HG03196 (cell line): ENCODE data around the gene CAMK1D.

Experiments used
- ATAC-seq: cut with Tn5 transposase; IDR thresholded peaks from one replicate; pipeline ENCODE4 v1.9.1; 2021; ENCODE audit not compliant: unreplicated experiment

The CAMK1D gene

DNA sequence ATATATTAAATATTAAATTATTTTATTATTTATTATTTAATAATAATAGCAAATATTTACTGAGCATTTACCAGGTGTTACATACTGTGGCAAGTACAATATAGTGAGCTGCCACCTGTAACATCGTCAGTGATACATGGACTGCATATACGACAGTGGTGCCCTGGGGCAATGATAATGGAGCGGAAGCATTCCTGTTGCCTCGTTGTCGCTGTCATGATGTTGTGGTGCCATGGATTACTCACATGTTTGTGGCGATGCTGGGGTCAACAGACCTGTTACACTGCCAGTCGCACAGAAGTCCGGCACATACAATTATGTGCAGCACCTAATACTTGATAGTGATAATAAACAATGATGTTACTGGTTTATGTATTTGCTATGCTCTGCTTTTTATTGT lies 20.6 kb downstream of the CAMK1D start:
- no peak for ATAC-seq

DNA sequence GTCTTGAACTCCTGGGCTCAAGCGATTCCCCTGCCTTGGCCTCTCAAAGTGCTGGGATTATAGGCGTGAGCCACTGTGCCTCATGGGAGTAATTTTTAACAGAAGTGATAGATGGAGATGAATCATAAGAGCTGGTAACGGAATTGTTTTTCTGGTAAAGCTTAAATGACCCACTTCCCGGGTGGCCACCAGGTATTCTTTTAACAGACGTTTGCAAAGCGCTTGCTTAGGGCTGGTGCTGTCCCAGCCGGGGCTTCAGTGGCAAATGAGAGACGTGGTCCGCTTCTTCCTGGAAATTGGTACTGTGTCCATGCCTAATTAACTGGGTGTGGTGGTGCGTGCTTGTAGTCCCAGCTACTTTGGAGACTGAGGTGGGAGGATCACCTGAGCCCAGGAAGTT lies 23.5 kb downstream of the CAMK1D start:
- ATAC-seq = no peak

DNA sequence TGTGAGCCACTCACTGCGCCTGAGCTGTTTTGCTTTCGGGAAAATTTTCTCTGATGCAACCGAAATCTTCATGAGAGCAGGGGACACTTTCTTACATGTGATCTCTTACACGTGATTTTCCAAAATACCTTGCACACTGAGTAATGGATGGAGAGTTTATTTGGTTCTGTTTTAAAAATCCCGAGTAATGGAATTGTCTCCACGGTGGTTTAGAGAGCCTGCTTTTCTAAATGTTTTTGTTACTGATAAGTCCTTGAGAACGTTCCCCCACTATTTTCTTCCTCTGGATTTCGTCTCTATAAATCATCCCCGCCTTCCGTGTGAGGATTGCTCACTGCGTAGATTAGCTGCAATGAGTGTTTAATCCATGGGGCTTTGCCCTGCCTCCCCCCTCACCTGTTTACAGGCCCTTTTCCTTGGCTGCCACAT lies 25.7 kb downstream of the CAMK1D start:
- ATAC-seq = no peak

DNA sequence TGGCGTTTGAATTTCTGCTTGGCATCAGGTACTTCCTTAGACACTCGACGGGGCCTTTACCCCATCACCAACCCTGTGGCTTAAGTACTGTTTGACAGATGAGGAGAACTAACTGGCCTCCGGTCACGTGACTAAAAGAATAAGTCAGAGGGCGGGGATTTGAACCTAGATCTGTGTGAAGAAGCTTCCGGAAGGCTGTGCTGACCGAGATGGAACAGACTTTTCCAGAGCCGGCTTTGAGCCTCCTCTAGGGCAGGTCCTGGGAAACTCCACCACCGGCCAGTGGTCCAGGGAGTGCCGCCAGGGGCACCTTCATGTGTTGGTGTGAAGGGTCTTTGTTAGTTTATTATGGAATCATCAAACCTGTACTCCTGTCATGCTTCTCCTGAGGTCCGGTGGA lies 26.9 kb downstream of the CAMK1D start:
- ATAC-seq = no peak

DNA sequence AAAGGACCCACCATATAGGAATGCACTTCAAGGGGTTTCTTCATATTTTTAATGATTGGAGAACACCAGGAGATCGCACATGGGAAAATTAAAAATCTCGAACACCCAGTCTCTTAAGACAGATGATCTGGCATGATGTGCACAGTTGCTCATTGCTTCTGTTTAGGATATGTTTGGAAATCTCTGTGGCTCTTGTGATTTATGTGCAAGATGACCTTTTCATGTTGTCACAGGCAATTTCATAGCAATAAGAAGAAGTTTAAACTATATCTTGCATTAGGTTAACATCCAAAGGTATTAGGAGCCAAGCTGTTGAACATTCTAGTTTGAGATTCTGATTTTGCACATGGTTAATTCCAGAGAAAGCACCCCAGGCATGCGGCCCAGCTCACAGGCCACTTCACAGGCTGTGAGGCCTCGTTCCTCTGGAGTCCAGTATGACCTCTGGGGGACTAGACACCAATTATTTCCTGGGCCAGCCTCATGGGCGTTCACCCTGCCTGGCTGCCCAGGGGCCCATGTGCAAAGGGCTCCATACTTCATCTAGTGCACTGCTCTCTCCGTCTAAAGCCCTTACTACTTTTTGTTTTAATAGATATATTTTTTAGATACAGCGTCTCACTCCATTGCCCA lies 28.4 kb downstream of the CAMK1D start:
- no peak for ATAC-seq

DNA sequence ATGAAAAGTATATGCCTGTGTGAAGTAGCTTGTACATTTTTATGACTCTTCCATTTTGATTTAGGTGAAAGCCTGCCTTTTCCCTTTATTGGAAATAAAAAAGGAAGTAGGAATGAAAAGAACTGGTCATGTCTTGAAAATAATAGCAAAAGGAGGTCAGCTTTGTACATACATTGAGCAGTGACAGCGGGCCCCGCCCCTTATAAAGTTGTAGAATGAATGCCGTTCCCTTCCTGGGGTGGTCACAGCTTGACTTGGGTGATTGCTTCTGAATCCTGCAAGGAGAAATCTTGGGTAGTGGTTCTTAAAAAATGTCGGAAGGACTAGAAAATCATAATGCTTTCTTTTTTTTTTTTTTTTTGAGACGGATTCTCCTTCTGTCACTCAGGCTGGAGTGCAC lies 31.7 kb downstream of the CAMK1D start:
- no peak for ATAC-seq

DNA sequence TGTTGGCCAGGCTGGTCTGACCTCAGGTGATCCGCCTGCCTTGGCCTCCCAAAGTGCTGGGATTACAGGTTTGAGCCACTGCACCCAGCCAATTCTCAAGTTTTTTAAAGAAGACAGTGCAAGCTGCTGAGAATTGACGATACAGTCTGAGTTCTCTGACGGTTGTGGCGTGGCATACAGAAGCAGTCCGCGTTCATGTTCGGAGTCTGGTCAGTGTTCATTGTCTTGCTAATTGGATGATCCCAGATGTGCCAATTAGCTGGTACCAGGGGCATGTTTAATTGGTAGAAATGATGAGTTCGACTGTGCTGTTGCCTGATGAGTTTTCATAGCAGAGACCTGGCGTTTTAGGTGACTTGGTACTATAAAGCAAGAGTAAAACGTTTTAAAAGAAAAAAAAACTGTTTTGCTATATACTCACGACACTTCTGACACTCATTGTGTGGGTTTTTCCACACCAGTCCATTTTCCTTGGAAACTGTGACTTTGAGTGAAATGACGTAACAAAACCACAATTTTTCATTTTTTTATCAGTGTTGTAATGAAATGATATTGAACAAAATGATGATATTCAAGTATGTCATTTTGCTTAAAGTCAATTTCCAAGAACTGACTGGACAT lies 32.3 kb downstream of the CAMK1D start:
- no peak for ATAC-seq

DNA sequence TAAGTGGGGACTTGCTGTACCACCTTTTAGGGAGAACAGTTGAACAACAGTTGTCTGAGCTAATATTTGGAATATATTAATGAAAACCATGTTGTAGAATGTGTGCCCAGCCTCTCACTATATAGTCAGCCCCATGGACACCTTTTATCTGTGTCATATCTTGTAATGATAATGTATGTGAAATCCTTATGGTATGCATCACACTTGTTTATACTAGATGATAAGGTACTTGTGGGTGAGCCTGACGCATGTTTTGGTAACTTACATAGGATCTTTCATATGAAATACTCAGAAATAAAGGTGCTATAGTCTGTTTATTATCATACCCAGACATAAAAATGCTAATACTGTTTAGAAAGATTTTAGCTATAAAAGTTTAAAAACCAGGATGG lies 32.8 kb downstream of the CAMK1D start:
- no peak for ATAC-seq

DNA sequence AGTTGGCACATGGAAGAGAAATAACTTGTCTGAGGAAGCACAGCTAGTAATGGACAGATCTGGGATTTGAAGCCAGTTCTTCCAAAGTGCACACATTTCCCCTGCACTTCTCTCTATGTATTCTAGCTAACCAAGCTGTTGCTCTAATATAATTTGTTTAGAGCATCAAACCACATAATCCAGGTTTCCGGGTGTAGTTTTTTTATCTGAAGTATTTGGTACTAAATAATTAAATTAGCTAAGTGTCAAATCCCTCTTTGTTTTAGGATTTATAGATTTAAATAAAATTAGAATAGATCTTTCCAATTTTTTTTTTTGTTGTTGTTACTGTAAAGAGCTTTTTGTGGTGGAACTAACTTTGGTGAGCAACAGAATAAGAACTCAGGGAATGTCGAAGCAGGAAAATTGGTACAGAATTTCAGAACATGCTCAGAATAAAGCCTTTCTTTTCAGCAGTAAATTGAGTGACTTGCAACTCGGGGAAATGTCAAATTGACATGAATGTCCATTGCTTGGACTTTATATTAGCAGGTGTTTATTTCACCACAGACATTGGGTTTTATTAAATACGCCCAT lies 33.7 kb downstream of the CAMK1D start:
- ATAC-seq = no peak

DNA sequence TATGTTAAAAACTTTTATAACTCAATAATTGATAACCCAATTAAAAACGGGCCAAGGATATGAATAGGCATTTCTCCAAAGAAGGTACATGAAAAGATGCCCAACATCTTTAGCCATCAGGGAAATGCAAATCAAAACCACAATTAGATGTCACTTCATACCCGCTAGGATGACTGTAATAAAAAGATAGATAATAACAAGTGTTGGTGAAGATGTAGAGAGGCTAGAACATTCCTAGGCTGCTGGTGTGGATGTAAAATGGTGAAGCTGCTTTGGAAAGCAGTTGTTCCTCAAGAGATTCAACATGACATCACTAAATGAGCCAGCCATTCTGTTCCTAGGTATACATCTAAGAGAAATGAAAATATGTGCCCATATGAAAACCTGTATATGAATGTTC lies 35.6 kb downstream of the CAMK1D start:
- ATAC-seq = no peak

DNA sequence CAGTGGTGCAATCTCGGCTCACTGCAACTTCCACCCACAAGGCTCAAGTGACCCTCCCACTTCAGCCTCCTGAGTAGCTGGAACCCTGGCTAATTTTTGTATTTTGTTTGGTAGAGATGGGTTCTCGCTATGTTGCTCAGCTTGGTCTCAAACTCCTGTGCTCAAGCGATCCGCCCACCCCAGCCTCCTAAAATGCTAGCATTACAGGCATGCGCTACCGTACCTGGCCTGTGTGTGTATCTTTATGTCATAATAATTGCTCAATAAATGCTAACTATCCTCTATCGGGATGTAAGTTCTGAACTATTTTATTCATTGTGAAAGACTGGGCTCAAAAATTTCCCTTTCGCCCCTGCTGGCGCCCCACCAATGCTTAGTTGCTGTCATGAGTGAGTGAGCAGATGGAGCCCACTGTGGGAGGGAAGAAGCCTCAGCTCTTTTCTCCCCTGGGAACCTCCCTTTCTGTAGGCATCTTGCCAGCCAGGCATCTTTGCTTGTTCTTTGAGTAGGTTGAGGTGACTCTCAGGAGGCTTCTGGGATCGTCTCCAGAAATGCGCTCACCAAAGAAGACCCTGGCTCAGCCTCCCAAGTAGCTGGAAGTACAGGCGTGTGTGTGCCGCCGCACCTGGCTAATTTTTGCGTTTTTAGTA lies 38.3 kb downstream of the CAMK1D start:
- ATAC-seq = no peak

DNA sequence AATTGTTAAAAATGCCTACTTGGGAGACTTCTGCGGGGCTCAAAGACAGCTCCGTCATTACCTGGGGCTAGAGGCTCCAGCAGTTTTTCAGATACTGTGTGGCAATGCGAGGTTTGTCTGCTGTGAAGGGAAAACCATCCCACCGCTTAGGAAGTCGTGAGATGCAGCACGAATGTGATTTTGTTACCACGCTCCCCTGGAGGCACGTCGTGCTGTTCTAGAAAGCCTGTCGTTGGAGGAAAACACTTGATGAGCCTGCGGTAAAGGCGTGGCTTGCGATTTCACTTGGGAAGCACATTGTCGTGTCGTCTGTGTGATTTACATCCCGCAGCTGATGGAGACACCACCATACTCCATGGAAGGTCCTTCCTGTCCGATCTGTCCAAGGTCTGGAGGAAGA lies 39.3 kb downstream of the CAMK1D start:
- no peak for ATAC-seq

DNA sequence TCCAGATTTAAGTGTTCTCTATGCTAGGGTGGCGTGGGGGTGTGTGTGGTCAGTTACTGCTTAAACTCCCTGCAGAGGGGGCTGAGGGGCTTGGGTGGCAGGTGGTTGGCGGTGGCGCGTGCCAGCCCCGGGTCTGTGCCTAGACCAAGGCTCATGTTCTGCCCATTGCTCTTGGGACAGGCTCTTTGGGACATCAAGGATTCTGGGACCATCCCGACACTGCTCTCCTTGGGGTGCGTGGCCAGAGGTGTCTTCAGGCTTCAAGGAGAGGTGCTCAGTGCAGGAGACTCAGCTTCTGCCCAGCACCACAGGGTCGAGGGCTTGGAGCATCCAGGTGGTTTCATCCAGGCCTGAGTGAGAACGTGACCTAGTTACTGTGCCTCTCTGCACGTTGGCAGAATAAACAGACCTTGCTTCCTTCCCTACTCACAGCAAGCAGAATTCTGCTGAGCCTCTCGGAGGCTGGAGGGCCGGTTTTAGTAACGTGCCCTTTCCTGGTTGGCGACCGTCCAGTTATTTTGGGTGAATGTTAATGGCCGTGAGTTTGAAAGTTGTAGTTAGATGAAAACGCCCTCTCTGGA lies 39.9 kb downstream of the CAMK1D start:
- ATAC-seq = no peak

DNA sequence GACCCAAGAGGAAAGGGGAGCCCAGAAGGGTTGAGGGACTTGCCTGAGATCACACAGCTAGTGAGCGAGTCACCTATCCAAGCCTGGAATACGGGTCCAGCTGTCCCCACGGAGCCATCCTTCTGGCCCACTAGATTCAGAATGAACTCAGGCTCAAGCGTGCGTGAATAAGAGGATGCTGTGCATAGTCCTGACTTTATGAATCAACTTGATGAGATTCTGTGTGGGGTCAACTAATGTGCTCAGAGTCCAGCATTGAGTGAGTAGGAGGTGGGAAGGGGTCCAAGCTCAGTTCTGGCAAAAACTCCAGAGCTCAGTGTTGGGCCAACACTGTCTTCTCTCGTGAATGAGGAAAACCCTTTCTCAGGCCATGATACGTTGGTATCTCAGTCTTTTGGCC lies 41.4 kb downstream of the CAMK1D start:
- no peak for ATAC-seq

DNA sequence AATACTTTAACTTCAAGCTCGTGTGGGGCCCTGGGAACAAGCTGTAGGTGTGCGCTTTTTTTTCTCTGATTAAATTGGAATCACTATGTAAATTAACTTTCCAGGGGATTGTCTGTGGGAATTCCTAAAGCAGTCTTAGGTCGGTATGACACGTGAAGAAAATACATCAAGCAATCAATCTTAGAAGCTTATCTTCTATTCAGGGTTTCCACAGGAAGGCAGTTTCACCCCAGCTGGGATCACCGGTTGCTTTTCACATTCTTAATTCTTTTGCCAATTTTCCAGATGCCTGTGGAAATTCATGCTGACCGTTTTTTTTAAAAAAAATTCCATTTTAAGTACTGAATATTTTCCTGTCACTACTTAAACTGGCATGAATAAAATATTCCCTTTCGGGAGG lies 41.9 kb downstream of the CAMK1D start:
- no peak for ATAC-seq

DNA sequence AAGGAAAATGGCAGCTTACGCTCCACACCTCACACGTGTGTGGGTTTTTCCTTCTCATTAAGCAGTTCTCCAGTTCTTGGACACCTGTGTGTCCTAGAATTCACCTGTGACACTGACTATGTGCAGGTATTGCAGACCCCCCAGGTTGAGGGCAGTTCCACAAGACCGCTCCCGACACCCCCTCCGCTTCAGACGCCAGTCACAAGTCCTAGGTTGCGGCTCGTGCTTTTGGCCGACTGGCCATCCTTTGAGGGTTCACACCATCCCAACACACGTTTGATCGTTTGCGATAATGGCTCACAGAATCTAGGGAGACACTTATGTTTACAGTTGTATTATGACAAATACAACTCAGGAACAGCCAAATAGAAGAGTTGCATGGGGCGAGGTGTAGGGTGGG lies 44.5 kb downstream of the CAMK1D start:
- no peak for ATAC-seq

DNA sequence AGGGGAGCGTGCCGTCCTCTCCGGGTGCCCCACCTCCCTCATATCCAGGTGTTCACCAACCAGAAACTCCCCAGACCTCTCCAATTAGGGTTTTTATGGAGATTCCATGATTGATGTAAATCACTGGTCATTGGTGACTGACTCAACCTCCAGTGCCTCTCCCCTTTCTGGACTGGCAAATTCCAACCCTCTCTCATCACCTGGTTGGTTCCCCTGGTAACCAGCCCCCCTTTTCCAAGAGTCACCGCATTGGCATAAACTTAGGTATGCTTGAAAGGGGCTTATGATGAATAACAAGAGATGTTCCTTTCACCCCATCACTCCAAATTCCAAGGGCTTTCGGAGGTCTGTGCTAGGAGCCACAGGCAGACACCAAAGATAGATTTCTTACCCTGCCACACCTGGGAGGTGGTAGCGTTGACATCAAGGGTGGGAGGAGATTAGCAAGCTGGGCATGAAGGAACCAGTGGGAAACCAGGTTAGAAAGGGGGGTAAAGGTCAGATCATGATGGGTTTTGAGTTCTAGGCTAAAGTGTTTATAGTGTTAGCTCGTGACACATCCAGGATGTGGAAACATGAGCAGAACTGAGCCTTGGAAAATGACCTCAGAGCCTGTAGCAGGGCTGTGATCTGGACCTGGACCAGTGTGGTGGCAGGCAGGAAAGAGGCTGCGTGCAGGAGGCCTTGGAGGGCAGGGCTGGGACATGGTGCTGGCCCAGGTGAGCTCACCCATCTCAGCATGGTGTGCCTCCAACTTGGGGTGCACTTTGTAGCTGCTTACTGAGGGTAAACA lies 45.1 kb downstream of the CAMK1D start:
- no peak for ATAC-seq

DNA sequence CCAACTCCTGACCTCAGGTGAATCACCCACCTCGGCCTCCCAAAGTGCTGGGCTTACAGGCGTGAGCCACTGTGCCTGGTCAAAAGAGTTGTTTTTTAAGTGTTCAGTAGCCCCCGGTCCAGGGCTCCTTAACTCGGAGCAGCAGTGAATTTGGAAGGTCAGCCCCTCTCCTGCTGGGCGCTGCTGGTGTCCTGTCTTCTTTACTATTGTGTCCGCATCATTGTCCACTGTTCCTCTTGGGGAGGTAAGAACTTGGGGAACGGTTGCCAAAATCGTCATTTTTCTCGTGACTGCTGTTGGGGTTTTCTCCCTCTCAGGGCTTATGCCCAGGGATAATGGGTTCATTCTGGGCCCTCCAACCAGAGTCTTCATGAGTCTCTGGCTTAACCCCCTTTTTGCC lies 46.7 kb downstream of the CAMK1D start:
- ATAC-seq = no peak

DNA sequence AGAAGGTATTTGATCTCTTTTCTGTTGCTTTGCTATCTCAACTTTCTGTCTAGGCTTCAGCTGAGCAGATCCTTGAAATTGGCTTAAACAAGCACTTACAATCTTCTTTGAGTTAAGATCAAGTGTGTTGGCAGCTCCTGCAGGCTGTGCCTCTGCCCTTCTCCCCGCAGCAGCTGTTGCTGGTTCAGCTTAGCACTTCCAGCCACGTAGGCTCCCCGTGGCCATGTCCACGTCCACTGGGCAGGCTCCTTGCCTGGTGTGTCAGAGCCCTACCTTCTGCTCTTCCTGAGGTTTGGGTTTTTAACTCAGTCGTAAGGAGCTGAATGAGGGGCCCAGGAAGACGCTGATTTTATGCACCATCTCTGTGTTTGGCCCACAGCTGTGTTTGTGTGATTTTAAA lies 47.2 kb downstream of the CAMK1D start:
- no peak for ATAC-seq

DNA sequence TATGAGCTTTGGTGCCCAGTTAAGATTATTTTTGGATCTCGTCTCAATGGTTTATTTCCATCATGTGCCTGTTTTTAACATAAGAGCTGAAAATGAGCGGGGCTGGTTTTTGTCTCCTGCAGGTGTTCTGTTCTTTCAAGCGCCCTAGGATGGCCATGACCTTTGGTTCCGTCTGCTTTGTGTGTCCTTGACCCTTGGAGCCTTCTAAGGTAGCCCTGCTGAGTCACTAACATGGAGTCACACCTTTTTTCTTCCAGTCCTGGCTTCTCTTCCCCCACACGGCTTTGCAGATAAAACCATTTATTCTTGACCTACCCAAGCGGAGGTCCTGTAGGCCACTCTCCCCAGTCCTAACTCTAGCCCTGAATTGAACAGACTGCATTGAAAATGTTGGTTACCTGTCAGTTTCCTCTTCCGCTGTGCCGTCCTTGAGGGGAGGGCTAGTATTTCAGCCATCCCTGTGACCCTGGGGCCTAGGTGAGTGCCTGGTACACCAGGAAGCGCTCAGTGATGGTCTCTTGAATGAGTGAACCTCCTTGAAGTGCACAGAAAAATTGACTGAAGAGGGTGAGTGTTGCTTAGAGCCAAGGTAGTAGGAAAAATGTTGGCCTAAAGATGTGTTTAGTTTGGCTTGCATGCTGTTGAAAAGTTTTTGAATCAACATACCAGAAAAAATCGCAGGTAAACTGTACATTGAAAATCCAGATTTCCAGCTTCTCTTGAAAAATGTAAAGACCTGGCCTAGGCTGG lies 48.0 kb downstream of the CAMK1D start:
- no peak for ATAC-seq
